H1 (cell line): ENCODE data around the gene IRGQ. TPM values are rescaled to one million over a fixed set of nuclear protein-coding genes. Genes with fewer than 3 reads are reported as not detected.

Experiments used
- CBX5 ChIP-seq: fragments of 300-800, 300-1000 bp; sonication (generic); IDR thresholded peaks from 2 replicates; pipeline ENCODE4 v1.7.1; 2016; ENCODE audit warnings: antibody characterized with exemption, low read length, low read depth
- EZH2 ChIP-seq: fragments of 200-600 bp; sonication (generic); IDR thresholded peaks from 2 replicates; pipeline ENCODE4 v1.7.1; 2012; ENCODE audit warnings: low read depth, mild to moderate bottlenecking, moderate library complexity, low read length, inconsistent platforms; ENCODE audit not compliant: severe bottlenecking
- GTF2F1 ChIP-seq: IDR thresholded peaks from 2 replicates; pipeline ENCODE4 v1.6.1; 2012; ENCODE audit warnings: low read depth, low read length, improper control_type of control experiment, borderline replicate concordance
- RBBP5 ChIP-seq: IDR thresholded peaks from 2 replicates; pipeline ENCODE4 v1.7.1; 2012; ENCODE audit warnings: low read depth, mild to moderate bottlenecking, inconsistent platforms, low read length, moderate library complexity, borderline replicate concordance
- RFX5 ChIP-seq: IDR thresholded peaks from 2 replicates; pipeline ENCODE4 v1.6.1; 2011; ENCODE audit warnings: low read depth, low read length, improper control_type of control experiment, borderline replicate concordance
- SUZ12 ChIP-seq: fragments of 200-600 bp; sonication (generic); IDR thresholded peaks from 2 replicates; pipeline ENCODE4 v1.6.1; 2012; ENCODE audit warnings: mild to moderate bottlenecking, inconsistent platforms, low read length, moderate library complexity, mixed read lengths
- TAF7 ChIP-seq: optimal IDR thresholded peaks from 2 replicates; pipeline ENCODE3; 2011; ENCODE audit warnings: low read depth, mild to moderate bottlenecking, inconsistent platforms, low read length, moderate library complexity, borderline replicate concordance
- TBP ChIP-seq: IDR thresholded peaks from 2 replicates; pipeline ENCODE4 v1.6.1; 2011; ENCODE audit warnings: low read depth, low read length, improper control_type of control experiment
- polyA plus RNA-seq, 7 experiments: library from polyadenylated mRNA; depleted of rRNA in 3 of 7; stranded (reverse) in 5 of 7; unstranded in 2 of 7; fragments of >200 nt in 5 of 7; fragments of 200-250 nt in 2 of 7; gene quantifications; 1 replicate in 5 of 7; 2 replicates in 1 of 7; 4 replicates in 1 of 7; pipeline versions ENCODE4 v1.2.1 to v1.2.3, GENCODE V29; 2011 to 2013; ENCODE audit warnings: missing spikeins in 2 of 7, mixed read lengths in 2 of 7
- total RNA-seq: library from RNA; stranded (reverse); fragmentation: NEBNext Ultra II Directional; extraction: Animal tissue kit (Norgen Biotek cat#: 25700); gene quantifications from 2 replicates; pipeline ENCODE4 v1.2.1, GENCODE V29; 2021

Gene IRGQ
- total and polyA plus RNA-seq, 2 of the 8 experiments (the other 6 are each of a cell fraction or from before 2014, with no cell fraction given), result 16.0 to 42.9 TPM

- TF ChIP-seq EZH2, result no peak
- TF ChIP-seq RBBP5, result peak; percentile 74
- no peak for TF ChIP-seq RFX5
- 0 out of 2 replicates have a peak, but pooled peaks have one; percentile 9 for TF ChIP-seq GTF2F1
- no peak for TF ChIP-seq SUZ12
- peak; percentile 86 for TF ChIP-seq TAF7
- 0 out of 2 replicates have a peak, but pooled peaks have one; percentile 47 for TF ChIP-seq TBP
- no peak for TF ChIP-seq CBX5
These were observed 23.5 kb upstream of the IRGQ start, which contains the start of gene ZNF428 (continued) for GRCh38 chr19:43619262-43620060.
